Esophagus squamous epithelium (tissue), 4 donors: ENCODE measurements around the gene MAP4K4.

ENCODE experiments used
- POLR2A ChIP-seq, 4 donors: fragments of 450-650 bp; IDR thresholded peaks; one replicate each; pipeline ENCODE4 v1.6.1; 2017; ENCODE audit warnings: antibody characterized with exemption in 4 of 4, mild to moderate bottlenecking in 4 of 4, moderate library complexity in 3 of 4
- TF ChIP-seq, protein P1 (sequence below), 6 experiments: fragments of 450-650 bp in 4 of 6; fragments of 200-600 bp in 2 of 6; sonication (generic) in 2 of 6; IDR thresholded peaks; one replicate each; pipeline ENCODE4 v1.5.1; 2016 to 2019; ENCODE audit warnings: antibody characterized with exemption in 6 of 6, mild to moderate bottlenecking in 4 of 6, moderate library complexity in 4 of 6

DNA sequence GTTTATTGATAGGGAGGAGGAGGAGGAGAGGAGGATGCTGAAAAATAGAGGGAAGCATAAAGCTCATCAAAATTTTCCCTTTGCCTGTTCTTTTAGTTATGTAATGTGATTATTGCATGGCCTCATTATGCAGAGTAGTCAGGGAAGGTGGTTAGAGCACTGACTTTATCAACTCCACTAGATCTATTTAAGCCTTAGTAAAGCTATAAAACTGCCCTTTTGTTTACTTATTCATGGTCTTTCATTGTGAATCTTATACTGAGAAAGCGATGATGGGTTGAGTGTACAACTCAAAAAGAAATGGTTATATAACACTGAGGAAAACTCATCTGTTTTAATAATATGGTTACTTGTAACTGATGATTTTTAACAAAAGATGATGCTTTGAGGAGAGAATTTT is 81.7 kb downstream of the MAP4K4 start:
- TF ChIP-seq, protein P1, sequence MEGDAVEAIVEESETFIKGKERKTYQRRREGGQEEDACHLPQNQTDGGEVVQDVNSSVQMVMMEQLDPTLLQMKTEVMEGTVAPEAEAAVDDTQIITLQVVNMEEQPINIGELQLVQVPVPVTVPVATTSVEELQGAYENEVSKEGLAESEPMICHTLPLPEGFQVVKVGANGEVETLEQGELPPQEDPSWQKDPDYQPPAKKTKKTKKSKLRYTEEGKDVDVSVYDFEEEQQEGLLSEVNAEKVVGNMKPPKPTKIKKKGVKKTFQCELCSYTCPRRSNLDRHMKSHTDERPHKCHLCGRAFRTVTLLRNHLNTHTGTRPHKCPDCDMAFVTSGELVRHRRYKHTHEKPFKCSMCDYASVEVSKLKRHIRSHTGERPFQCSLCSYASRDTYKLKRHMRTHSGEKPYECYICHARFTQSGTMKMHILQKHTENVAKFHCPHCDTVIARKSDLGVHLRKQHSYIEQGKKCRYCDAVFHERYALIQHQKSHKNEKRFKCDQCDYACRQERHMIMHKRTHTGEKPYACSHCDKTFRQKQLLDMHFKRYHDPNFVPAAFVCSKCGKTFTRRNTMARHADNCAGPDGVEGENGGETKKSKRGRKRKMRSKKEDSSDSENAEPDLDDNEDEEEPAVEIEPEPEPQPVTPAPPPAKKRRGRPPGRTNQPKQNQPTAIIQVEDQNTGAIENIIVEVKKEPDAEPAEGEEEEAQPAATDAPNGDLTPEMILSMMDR (IDR thresholded peaks at IDR 0.05): no peak
- no peak for TF ChIP-seq POLR2A (IDR thresholded peaks at IDR 0.05)
